NB4 (cell line): ENCODE results near the gene THAP7.

Experiments
- CTCF ChIP-seq: IDR thresholded peaks from one replicate; pipeline ENCODE4 v1.5.1; 2012; ENCODE audit warnings: low read depth, low read length
- MAX ChIP-seq: IDR thresholded peaks from 2 replicates; pipeline ENCODE4 v1.6.1; 2011; ENCODE audit warnings: low read depth, low read length
- POLR2A ChIP-seq: IDR thresholded peaks from 2 replicates; pipeline ENCODE4 v1.6.1; 2011; ENCODE audit warnings: mild to moderate bottlenecking; ENCODE audit not compliant: insufficient read length; ENCODE audit errors: extremely low read depth

- TF ChIP-seq CTCF (no peak), MAX (no peak), POLR2A (no peak)
These were observed 26.2 kb downstream of the THAP7 start for GRCh38 chr22:20975541-20976290.
